ENCODE measurements around the gene FGF22. TPM values are rescaled to one million over a fixed set of nuclear protein-coding genes. Genes with fewer than 3 reads are reported as not detected.
A peak's percentile ranks its signal among the peaks of the same experiment; 100 is the strongest.

FGF22 gene
- polyA plus RNA-seq, 1 donor from 2014 or later: 0.48 TPM

DNA sequence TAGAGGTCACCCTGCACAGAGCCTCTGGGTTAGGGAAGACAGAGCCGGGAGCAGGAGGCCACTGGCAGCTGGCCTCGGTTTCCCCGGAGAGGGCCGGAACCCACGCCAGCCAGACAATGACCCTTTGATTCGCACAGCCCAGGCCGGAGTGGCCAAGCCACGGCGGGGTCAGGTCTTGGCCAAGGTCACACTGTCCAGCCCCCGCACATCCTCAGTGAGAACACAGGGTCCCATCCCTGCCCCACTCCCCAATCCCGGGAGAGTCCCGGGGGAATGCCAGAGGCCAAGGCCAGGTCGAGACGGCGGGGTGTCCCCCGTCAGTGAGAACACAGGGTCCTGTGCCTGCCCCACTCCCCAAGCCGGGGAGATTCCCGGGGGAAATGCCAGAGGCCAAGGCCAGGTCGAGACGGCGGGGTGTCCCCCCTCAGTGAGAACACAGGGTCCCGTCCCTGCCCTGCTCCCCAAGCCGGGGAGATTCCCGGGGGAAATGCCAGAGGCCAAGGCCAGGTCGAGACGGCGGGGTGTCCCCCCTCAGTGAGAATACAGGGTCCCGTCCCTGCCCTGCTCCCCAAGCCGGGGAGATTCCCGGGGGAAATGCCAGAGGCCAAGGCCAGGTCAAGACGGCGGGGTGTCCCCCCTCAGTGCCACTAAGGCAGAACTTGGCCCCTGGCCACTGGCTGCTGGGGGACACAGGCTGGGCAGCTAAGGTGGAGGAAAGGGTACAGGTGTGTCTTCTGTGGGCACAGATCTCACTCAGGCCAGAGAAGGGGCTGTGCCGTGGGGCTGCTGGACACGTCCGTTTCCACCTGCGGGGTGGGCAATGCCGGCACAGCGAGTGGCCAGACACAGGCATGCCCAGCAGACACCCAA lies 34.8 kb downstream of the FGF22 start (continued):
- no peak for TF ChIP-seq EP300 (conservative IDR thresholded peaks at IDR 0.05; ENCODE audit: poor library complexity, severe bottlenecking)

DNA sequence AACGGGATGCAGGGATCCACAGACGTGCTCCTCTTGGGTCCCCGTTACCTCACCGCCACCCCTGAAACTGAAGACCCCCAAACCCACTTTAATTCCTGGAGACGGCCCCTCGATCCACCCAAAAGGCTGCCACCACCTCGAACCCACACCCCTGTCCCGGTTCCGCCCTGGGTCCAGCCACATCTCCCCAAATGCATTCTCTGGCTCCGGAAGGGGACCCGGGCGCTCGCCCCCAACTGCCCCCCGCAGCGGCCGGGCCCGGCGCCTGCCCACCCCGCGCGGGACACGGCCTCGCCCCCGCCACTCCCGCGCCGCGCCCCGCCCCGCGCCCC lies 36.3 kb downstream of the FGF22 start:
- Histone ChIP-seq H3K4me3 (ENCODE audit: low read length) (no peak overlapping the region), H3K9ac (ENCODE audit: low read length) (no peak overlapping the region), H3K36me3 (ENCODE audit: insufficient read depth, low read length) (no peaks in the 10 kb centered on the region), H4K20me1 (ENCODE audit: insufficient read depth) (no peaks in the 10 kb centered on the region), H3F3A (ENCODE audit: insufficient read depth, low read length, poor library complexity, severe bottlenecking) (no peaks in the 10 kb centered on the region), H3K4me2 (ENCODE audit: low read length) (no peak overlapping the region), H3K9me2 (ENCODE audit: insufficient read depth, low read length) (no peaks in the 10 kb centered on the region), H3K9me3 (ENCODE audit: low read length) (no peaks in the 10 kb centered on the region), H3K27ac (ENCODE audit: low read length) (no peak overlapping the region), H3K79me2 (replicated peaks; ENCODE audit: insufficient read depth, low read length) (no peaks in the 10 kb centered on the region), H3K27me3 (ENCODE audit: insufficient read depth, low read depth, low read length) (peaks cover 3% of the 10 kb centered on the region), H2AFZ (ENCODE audit: low read depth, low read length) (no peak overlapping the region)
- no peak for TF ChIP-seq SMC3 (conservative IDR thresholded peaks at IDR 0.05; ENCODE audit: poor library complexity)
- no peak for TF ChIP-seq POLR2AphosphoS5 (IDR thresholded peaks at IDR 0.05)
- TF ChIP-seq, protein P1, sequence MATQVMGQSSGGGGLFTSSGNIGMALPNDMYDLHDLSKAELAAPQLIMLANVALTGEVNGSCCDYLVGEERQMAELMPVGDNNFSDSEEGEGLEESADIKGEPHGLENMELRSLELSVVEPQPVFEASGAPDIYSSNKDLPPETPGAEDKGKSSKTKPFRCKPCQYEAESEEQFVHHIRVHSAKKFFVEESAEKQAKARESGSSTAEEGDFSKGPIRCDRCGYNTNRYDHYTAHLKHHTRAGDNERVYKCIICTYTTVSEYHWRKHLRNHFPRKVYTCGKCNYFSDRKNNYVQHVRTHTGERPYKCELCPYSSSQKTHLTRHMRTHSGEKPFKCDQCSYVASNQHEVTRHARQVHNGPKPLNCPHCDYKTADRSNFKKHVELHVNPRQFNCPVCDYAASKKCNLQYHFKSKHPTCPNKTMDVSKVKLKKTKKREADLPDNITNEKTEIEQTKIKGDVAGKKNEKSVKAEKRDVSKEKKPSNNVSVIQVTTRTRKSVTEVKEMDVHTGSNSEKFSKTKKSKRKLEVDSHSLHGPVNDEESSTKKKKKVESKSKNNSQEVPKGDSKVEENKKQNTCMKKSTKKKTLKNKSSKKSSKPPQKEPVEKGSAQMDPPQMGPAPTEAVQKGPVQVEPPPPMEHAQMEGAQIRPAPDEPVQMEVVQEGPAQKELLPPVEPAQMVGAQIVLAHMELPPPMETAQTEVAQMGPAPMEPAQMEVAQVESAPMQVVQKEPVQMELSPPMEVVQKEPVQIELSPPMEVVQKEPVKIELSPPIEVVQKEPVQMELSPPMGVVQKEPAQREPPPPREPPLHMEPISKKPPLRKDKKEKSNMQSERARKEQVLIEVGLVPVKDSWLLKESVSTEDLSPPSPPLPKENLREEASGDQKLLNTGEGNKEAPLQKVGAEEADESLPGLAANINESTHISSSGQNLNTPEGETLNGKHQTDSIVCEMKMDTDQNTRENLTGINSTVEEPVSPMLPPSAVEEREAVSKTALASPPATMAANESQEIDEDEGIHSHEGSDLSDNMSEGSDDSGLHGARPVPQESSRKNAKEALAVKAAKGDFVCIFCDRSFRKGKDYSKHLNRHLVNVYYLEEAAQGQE (IDR thresholded peaks at IDR 0.05; ENCODE audit: borderline replicate concordance): no peak
- no peak for TF ChIP-seq RAD21 (conservative IDR thresholded peaks at IDR 0.05)

DNA sequence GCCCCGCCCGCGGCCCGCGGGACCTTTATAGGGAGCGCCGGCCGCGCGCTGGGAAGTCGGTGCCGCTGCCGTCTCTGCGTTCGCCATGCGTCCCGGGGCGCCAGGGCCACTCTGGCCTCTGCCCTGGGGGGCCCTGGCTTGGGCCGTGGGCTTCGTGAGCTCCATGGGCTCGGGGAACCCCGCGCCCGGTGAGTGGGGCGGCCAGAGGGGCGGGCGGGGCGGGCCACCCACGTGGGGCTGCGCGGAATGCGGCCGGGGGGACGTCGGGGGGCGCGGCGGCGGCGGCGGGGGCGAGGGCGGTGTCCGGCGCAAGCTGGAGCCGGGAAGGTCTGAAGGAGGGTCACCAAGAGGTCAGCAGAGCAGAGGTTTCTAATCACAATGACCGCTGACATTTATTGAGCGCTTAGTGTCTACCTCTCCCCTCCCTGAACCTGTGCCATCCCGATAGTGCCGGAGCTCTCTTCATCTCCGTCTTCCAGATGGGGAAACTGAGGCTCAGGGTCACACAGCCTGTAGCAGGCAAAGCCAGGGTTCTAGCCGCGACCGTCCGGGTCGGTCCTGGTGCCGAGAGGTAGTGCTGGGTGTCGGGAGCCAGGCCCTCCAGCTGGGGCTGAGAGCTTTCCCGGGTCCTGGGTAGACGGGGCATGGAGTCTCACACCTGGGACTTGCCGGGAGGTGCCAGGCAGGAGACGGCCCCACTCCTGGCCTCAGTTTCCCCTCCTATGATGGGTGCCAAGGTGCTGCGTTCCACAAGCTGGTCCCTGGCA lies 36.8 kb downstream of the FGF22 start, which contains the start of gene FSTL3:
Gene FSTL3, plus strand, starts transcription at position 54 of the 767 bp plus-strand sequence. Its CDS starts 32 bp downstream, at position 86.
- Histone ChIP-seq H3K27me3 (ENCODE audit: insufficient read depth, low read depth, low read length) (peaks cover 3% of the 10 kb centered on the region), H3F3A (ENCODE audit: insufficient read depth, low read length, poor library complexity, severe bottlenecking) (no peaks in the 10 kb centered on the region), H3K9me2 (ENCODE audit: insufficient read depth, low read length) (no peaks in the 10 kb centered on the region), H3K9me3 (ENCODE audit: low read length) (no peaks in the 10 kb centered on the region), H4K20me1 (ENCODE audit: insufficient read depth) (no peaks in the 10 kb centered on the region), H2AFZ (ENCODE audit: low read depth, low read length) (no peak within 1 kb of the TSS), H3K9ac (ENCODE audit: low read length) (peak within 1 kb of the TSS; percentile 39), H3K36me3 (ENCODE audit: insufficient read depth, low read length) (no peaks in the 10 kb centered on the region), H3K79me2 (replicated peaks; ENCODE audit: insufficient read depth, low read length) (no peaks in the 10 kb centered on the region), H3K4me3 (ENCODE audit: low read length) (peak within 1 kb of the TSS; percentile 7), H3K27ac (ENCODE audit: low read length) (no peak within 1 kb of the TSS), H3K4me2 (ENCODE audit: low read length) (no peak within 1 kb of the TSS)
- no peak for TF ChIP-seq EP300 (conservative IDR thresholded peaks at IDR 0.05; ENCODE audit: poor library complexity, severe bottlenecking)
- no peak for TF ChIP-seq RAD21 (conservative IDR thresholded peaks at IDR 0.05)

DNA sequence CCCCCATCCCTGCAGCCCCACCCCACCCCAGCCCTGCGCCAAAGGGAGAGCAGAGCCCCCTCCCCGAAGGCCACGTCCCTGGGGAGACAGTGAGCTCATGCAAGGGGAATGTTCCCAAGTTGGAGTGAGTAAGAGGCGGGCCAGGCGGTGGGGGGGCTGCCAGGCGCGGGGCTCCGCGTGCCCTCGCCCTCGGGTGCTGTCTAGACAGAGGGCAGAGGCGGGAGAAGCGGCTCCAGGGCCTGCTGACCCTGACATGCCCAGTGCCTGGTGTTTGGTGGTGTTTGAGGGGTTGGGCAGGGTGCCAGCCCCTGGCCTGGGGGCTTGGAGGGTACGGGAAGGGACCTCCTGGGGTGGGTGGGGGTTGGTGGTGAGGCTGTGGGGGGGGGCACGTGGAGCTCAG lies 37.5 kb downstream of the FGF22 start:
- no peak overlapping the region for H3K4me2 ChIP-seq (ENCODE audit: low read length)
- H4K20me1 ChIP-seq (ENCODE audit: insufficient read depth): no peaks in the 10 kb centered on the region
- H3K4me3 ChIP-seq (ENCODE audit: low read length): no peak overlapping the region
- H3K9ac ChIP-seq (ENCODE audit: low read length): no peak overlapping the region
- no peaks in the 10 kb centered on the region for H3F3A ChIP-seq (ENCODE audit: insufficient read depth, low read length, poor library complexity, severe bottlenecking)
- no peaks in the 10 kb centered on the region for H3K9me3 ChIP-seq (ENCODE audit: low read length)
- H3K79me2 ChIP-seq (replicated peaks; ENCODE audit: insufficient read depth, low read length): no peaks in the 10 kb centered on the region
- H3K27ac ChIP-seq (ENCODE audit: low read length): no peak overlapping the region
- peaks cover 3% of the 10 kb centered on the region for H3K27me3 ChIP-seq (ENCODE audit: insufficient read depth, low read depth, low read length)
- H2AFZ ChIP-seq (ENCODE audit: low read depth, low read length): no peak overlapping the region
- TF ChIP-seq EP300 (conservative IDR thresholded peaks at IDR 0.05; ENCODE audit: poor library complexity, severe bottlenecking) (no peak), MXI1 (conservative IDR thresholded peaks at IDR 0.05; ENCODE audit: poor library complexity, severe bottlenecking) (no peak), SMC3 (conservative IDR thresholded peaks at IDR 0.05; ENCODE audit: poor library complexity) (no peak), EZH2 (IDR thresholded peaks at IDR 0.05; ENCODE audit: borderline replicate concordance, insufficient read depth, low read length, poor library complexity, severe bottlenecking) (no peak), TAF1 (IDR thresholded peaks at IDR 0.05; ENCODE audit: low read depth) (no peak), RAD21 (conservative IDR thresholded peaks at IDR 0.05) (no peak), POLR2AphosphoS5 (IDR thresholded peaks at IDR 0.05) (no peak)
- TF ChIP-seq, protein P1 (IDR thresholded peaks at IDR 0.05; ENCODE audit: borderline replicate concordance): no peak
- TF ChIP-seq, protein P2, sequence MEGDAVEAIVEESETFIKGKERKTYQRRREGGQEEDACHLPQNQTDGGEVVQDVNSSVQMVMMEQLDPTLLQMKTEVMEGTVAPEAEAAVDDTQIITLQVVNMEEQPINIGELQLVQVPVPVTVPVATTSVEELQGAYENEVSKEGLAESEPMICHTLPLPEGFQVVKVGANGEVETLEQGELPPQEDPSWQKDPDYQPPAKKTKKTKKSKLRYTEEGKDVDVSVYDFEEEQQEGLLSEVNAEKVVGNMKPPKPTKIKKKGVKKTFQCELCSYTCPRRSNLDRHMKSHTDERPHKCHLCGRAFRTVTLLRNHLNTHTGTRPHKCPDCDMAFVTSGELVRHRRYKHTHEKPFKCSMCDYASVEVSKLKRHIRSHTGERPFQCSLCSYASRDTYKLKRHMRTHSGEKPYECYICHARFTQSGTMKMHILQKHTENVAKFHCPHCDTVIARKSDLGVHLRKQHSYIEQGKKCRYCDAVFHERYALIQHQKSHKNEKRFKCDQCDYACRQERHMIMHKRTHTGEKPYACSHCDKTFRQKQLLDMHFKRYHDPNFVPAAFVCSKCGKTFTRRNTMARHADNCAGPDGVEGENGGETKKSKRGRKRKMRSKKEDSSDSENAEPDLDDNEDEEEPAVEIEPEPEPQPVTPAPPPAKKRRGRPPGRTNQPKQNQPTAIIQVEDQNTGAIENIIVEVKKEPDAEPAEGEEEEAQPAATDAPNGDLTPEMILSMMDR (IDR thresholded peaks at IDR 0.05; ENCODE audit: poor library complexity, severe bottlenecking): no peak
- H3K9me2 ChIP-seq (ENCODE audit: insufficient read depth, low read length): no peaks in the 10 kb centered on the region
- H3K36me3 ChIP-seq (ENCODE audit: insufficient read depth, low read length): no peaks in the 10 kb centered on the region
